Peyer's patch (tissue), 4 donors: ENCODE results near the gene PSMD14.

ENCODE experiments used
- CTCF ChIP-seq, 6 experiments: fragments of 450-650 bp in 4 of 6; fragments of 200-600 bp in 2 of 6; sonication (generic) in 1 of 6; IDR thresholded peaks; one replicate each; pipeline ENCODE4 v1.5.1; 2017 to 2019; ENCODE audit warnings: antibody characterized with exemption in 6 of 6, mild to moderate bottlenecking in 3 of 6, moderate library complexity in 1 of 6
- POLR2A ChIP-seq, 2 donors: fragments of 450-650 bp; IDR thresholded peaks; one replicate each; pipeline ENCODE4 v1.5.1; 2017; ENCODE audit warnings: antibody characterized with exemption in 2 of 2, mild to moderate bottlenecking in 2 of 2, moderate library complexity in 2 of 2

DNA sequence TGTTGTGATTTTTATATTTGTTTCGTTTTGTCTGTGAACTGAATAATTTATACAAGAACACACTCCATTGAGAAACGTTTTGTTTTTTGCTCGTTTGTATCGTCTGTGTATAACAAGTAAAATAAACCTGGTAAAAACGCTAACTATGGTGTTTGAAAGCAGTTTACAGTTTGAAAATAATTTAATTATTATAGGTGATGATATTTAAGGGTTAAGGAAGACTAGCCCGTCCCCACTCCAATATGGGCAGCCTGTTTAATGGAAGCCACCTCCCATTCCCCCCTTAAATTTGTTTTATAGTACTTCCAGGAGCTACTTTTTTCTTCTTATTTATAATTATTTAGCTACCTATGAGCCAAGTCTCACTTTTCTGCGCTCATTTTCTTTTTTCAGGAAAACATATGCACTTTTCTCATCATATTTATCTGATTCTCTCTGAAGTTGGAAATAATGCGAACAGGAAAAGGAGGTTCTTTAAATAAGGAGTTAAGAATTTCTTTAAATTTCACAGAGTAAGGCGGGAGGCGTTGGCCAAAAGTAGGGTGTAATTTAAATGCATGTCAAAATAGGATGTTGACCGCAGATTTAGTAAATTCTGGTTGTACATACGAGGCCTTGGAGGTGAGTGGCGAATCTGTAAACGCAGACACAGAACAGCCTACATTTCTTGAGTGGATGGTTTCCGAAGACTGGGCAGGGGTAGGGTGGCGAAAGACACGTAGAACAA, 117.7 kb downstream of the PSMD14 start:
- TF ChIP-seq CTCF (IDR thresholded peaks at IDR 0.05) (no peak), POLR2A (IDR thresholded peaks at IDR 0.05) (no peak)
